ENCODE data around the gene LCTL.

DNA sequence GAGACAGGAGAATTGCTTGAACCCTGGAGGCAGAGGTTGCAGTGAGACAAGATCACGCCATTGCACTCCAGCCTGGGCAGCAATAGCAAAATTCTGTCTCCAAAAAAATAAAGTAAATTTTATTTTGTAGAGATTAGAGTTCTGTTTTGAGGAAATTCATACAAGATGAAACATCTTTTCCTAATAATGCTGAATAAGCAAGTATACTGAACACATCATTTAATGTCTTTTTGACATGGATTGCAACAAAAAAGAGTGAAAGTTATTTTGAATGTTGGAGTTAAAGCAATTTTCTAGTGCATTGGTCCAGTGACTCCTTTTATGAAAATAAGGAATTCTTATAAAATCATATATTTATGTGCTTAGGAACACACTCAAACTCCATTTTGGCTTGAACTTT, 20.5 kb downstream of the LCTL start:
- TF ChIP-seq ZBTB33 (IDR thresholded peaks at IDR 0.05) (no peak), RAD21 (IDR thresholded peaks at IDR 0.05; ENCODE audit: insufficient read depth, low read depth, low read length) (no peak), CTCF (IDR thresholded peaks at IDR 0.05 in 2 of 3, conservative IDR thresholded peaks at IDR 0.05 in 1 of 3; ENCODE audit: control insufficient read depth in 2 of 3, extremely low read depth in 1 of 3, insufficient read depth in 1 of 3, low read depth in 3 of 3, low read length in 3 of 3) (no peak), FOXK2 (IDR thresholded peaks at IDR 0.05) (no peak), TCF7 (IDR thresholded peaks at IDR 0.05; ENCODE audit: borderline replicate concordance) (no peak), POLR2A (IDR thresholded peaks at IDR 0.05; ENCODE audit: low read depth, low read length) (no peak), KDM1A (IDR thresholded peaks at IDR 0.05; ENCODE audit: borderline replicate concordance) (no peak), SIN3A (IDR thresholded peaks at IDR 0.05; ENCODE audit: low read depth, low read length) (no peak), IKZF2 (IDR thresholded peaks at IDR 0.05) (no peak), ZNF274 (IDR thresholded peaks at IDR 0.05; ENCODE audit: insufficient read depth, insufficient read length) (no peak)

Measured in GM12878 (cell line).